Ovary (tissue), 9 donors: ENCODE results near the gene PLCB1. TPM values are rescaled to one million over a fixed set of nuclear protein-coding genes. Genes with fewer than 3 reads are reported as not detected.

Experiments used
- DNase-seq, 5 donors: peaks; one replicate each; pipeline ENCODE4 v3.0.0-alpha.2; 2019 to 2020
- H3K27ac ChIP-seq, 2 donors: fragments of 200-600 bp; one replicate each; pipeline versions ENCODE4 v1.5.1 to v1.8.0; 2019 to 2022
- H3K27me3 ChIP-seq: fragments of 200-600 bp; one replicate; pipeline ENCODE4 v1.8.0; 2022
- H3K36me3 ChIP-seq: fragments of 200-600 bp; sonication (generic); one replicate; pipeline ENCODE4 v1.5.1; 2019
- H3K4me1 ChIP-seq: one replicate; pipeline ENCODE4 v1.8.1; 2013; ENCODE audit warnings: mild to moderate bottlenecking, moderate library complexity; ENCODE audit not compliant: insufficient read depth
- H3K4me3 ChIP-seq: fragments of 200-600 bp; sonication (generic); one replicate; pipeline ENCODE4 v1.5.1; 2017
- H3K9me3 ChIP-seq, 2 donors: fragments of 200-600 bp in 1 of 2; sonication (generic) in 1 of 2; one replicate each; pipeline versions ENCODE4 v1.5.1 to v1.8.1; 2013 to 2019; ENCODE audit warnings: mild to moderate bottlenecking in 1 of 2, moderate library complexity in 1 of 2
- CTCF ChIP-seq, 3 donors: fragments of 450-650 bp in 2 of 3; fragments of 200-600 bp in 1 of 3; IDR thresholded peaks; one replicate each; pipeline versions ENCODE4 v1.5.1 to v1.8.0; 2016 to 2022; ENCODE audit warnings: antibody characterized with exemption in 3 of 3, mild to moderate bottlenecking in 1 of 3
- EP300 ChIP-seq: sonication (generic); formaldehyde crosslinking; IDR thresholded peaks from one replicate; pipeline ENCODE4 v1.6.1; 2017; ENCODE audit warnings: antibody characterized with exemption
- POLR2A ChIP-seq: fragments of 450-650 bp; IDR thresholded peaks from one replicate; pipeline ENCODE4 v1.6.1; 2017; ENCODE audit warnings: antibody characterized with exemption, mild to moderate bottlenecking, moderate library complexity
- WGBS, 3 donors: extraction: QIAGEN DNeasy Blood & Tissue Kit in 1 of 3; methylation state at CpG; one replicate each; pipeline versions ENCODE4 v1.1.5 to v1.1.7; 2013 to 2017; 5-methylcytosine and 5-hydroxymethylcytosine counted together
- intact Hi-C, 4 donors: fragments of 100-400 bp; cut with DNase I; formaldehyde crosslinking; loops; one replicate each; pipeline versions ENCODE4 v1.11.0 to v1.15.1; 2022 to 2023
- polyA plus RNA-seq, 2 donors: library from polyadenylated mRNA; stranded (reverse); fragments of 200-250 nt in 1 of 2; fragments of 350-450 nt in 1 of 2; fragmentation: Illumina TruSeq in 1 of 2; extraction: RNeasy Lipid Tissue Mini Kit (QIAGEN cat#74804) in 1 of 2; gene quantifications; one replicate each; pipeline ENCODE4 v1.2.3, GENCODE V29; 2013 to 2014
- total RNA-seq, 7 donors: library from RNA; depleted of rRNA in 2 of 7; stranded (reverse); fragments of >200 nt in 2 of 7; fragmentation: NEBNext Ultra II Directional in 3 of 7; extraction: Animal tissue kit (Norgen Biotek cat#: 25700) in 3 of 7; gene quantifications; one replicate each; pipeline versions ENCODE4 v1.1.0 to v1.2.4, GENCODE V29; 2016 to 2023
- donor health status: DM: no; HTN: no; CAD: no; lungs with moderate emphysema.
- donor health status: DM: no; HTN: no; CAD: no.
- donor health status: Bipolar disorder and iron deficiency.
- donor health status: DM: yes; HTN: yes; CAD: no.
- donor health status: DM: no; HTN: no; CAD: no.
- donor health status: DM: yes; HTN: yes; CAD: no.

Gene PLCB1
- total and polyA plus RNA-seq, 9 donors, result 2.9 to 29.5 (median 9.0) TPM

DNA sequence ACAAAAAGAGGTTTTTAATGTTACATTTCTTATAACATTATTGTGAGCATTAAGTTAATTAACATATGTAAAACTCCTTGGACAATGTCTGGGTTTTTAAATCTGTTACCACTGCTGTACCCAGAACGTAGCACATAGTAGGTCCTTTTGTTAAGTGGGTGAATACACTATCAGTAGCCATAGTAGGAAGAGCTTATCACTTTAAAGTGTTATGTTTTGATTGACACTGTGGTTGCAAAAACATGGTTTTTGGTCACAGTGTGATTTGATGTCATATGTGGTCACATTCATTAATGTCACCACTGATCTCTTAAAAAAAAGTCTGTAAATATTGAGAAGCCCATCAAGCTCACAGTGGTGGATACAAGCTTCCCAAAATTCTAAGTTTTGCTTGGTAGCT, 160.7 kb downstream of the PLCB1 start:
- no peaks in the 10 kb centered on the region for H3K36me3 ChIP-seq
- H3K4me1 ChIP-seq, result no peaks in the 10 kb centered on the region
- 62 to 82% (median 67%) methylated on average over 1 of the region's 1 CpG for WGBS, 3 donors
- no peak overlapping the region for H3K4me3 ChIP-seq
- TF ChIP-seq EP300, result no peak
- TF ChIP-seq POLR2A, result no peak
- no peak for TF ChIP-seq CTCF (IDR thresholded peaks at IDR 0.05)
- H3K9me3 ChIP-seq, result no peaks in the 10 kb centered on the region
- no peaks in the 10 kb centered on the region for H3K27me3 ChIP-seq
- H3K27ac ChIP-seq, result no peak overlapping the region
- intact Hi-C loops, result no loop called here
- no peak for DNase-seq

- Histone ChIP-seq H3K4me3 (no peak overlapping the region), H3K9me3 (no peaks in the 10 kb centered on the region), H3K36me3 (no peaks in the 10 kb centered on the region), H3K4me1 (no peaks in the 10 kb centered on the region), H3K27me3 (no peaks in the 10 kb centered on the region), H3K27ac (no peak overlapping the region)
- DNase-seq, result no peak
- 85 to 87% (median 86%) methylated on average over 4 of the region's 4 CpGs for WGBS, 3 donors
- no peak for TF ChIP-seq EP300
- TF ChIP-seq CTCF (IDR thresholded peaks at IDR 0.05), result no peak
- no peak for TF ChIP-seq POLR2A
- intact Hi-C loops, result no loop called here
Measured at GRCh38 chr20:8293750-8294149, 161.7 kb downstream of the PLCB1 start.

GRCh38 chr20:8296536-8296935, 164.5 kb downstream of the PLCB1 start:
- Histone ChIP-seq H3K27me3 (no peaks in the 10 kb centered on the region), H3K36me3 (no peaks in the 10 kb centered on the region), H3K9me3 (no peaks in the 10 kb centered on the region), H3K4me3 (no peak overlapping the region), H3K4me1 (no peaks in the 10 kb centered on the region), H3K27ac (no peak overlapping the region)
- 47 to 88% (median 73%) methylated on average over 2 of the region's 2 CpGs for WGBS, 3 donors
- no peak for DNase-seq
- intact Hi-C loops, result no loop called here
- no peak for TF ChIP-seq CTCF (IDR thresholded peaks at IDR 0.05)
- TF ChIP-seq EP300, result no peak
- TF ChIP-seq POLR2A, result no peak

DNA sequence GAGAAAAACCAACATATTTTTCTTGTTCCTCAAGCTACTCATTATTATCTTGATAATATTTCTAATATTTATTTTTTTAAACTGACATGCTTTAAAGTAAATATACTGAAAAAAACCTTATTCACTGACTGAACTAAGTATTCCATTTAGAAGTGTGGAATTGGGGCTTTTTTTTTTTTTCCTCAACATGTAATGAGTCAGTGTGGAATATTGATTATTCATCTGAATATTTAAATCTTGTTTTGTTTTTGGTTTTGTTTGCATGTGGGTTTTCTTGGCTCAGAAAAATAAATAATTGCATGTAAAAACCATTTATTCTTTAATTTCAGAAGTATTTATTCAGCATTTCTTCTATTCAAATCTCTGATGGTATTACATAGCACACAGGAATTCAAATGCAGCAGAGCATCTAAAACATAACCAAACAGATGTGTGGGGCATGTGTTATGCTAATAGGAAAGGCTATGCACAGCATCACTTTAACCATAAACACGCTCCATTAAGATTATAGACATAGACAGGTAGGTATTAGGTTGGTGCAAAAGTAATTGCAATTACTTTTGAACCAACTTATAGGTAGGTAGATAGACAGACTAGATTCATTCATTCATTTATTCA, 166.5 kb downstream of the PLCB1 start:
- Histone ChIP-seq H3K27me3 (no peaks in the 10 kb centered on the region), H3K9me3 (no peaks in the 10 kb centered on the region), H3K27ac (no peak overlapping the region), H3K36me3 (no peaks in the 10 kb centered on the region), H3K4me1 (no peaks in the 10 kb centered on the region), H3K4me3 (no peak overlapping the region)
- DNase-seq, result no peak
- WGBS, 3 donors, result 94 to 98% (median 96%) methylated on average over 1 of the region's 1 CpG
- intact Hi-C loops, result no loop called here
- TF ChIP-seq POLR2A (no peak), EP300 (no peak), CTCF (IDR thresholded peaks at IDR 0.05) (no peak)
